MM.1S (cell line): ENCODE measurements around the gene ANAPC5.

Experiments
- DNase-seq: peaks from one replicate; pipeline ENCODE4 v3.0.0-alpha.2; 2015
- H2AFZ ChIP-seq: fragments of 300-600 bp; sonication (generic); 2 replicates; pipeline ENCODE4 v1.6.0; 2016; ENCODE audit warnings: antibody characterized with exemption, low read length
- H3F3A ChIP-seq: fragments of 300-600 bp; sonication (generic); 2 replicates; pipeline ENCODE4 v1.6.1; 2016; ENCODE audit warnings: mild to moderate bottlenecking, antibody characterized with exemption, low read length, moderate library complexity, mixed read lengths; ENCODE audit not compliant: insufficient read depth
- H3K27ac ChIP-seq: fragments of 300-600 bp; sonication (generic); 2 replicates; pipeline ENCODE4 v1.5.1; 2016; ENCODE audit warnings: mild to moderate bottlenecking, low read length
- H3K27me3 ChIP-seq: fragments of 300-600 bp; sonication (generic); replicated peaks from 2 replicates; pipeline ENCODE4 v1.6.0; 2016; ENCODE audit warnings: low read length; ENCODE audit not compliant: insufficient read depth
- H3K36me3 ChIP-seq: fragments of 300-600 bp; sonication (generic); replicated peaks from 2 replicates; pipeline ENCODE4 v1.6.1; 2016; ENCODE audit warnings: mild to moderate bottlenecking, low read length, mixed read lengths; ENCODE audit not compliant: insufficient read depth
- H3K4me1 ChIP-seq: fragments of 300-600 bp; sonication (generic); 2 replicates; pipeline ENCODE4 v1.6.1; 2016; ENCODE audit warnings: low read length, mixed read lengths
- H3K4me2 ChIP-seq: fragments of 300-600 bp; sonication (generic); 2 replicates; pipeline ENCODE4 v1.6.0; 2016; ENCODE audit warnings: low read depth, low read length
- H3K4me3 ChIP-seq: fragments of 300-600 bp; sonication (generic); 2 replicates; pipeline ENCODE4 v1.5.1; 2016; ENCODE audit warnings: low read length, mixed read lengths
- H3K79me2 ChIP-seq: fragments of 300-600 bp; sonication (generic); 2 replicates; pipeline ENCODE4 v1.6.1; 2016; ENCODE audit warnings: mixed run types, low read length, mixed read lengths
- H3K9ac ChIP-seq: fragments of 300-600 bp; sonication (generic); 2 replicates; pipeline ENCODE4 v1.6.1; 2016; ENCODE audit warnings: low read length, mixed read lengths
- H3K9me2 ChIP-seq: fragments of 300-600 bp; sonication (generic); replicated peaks from 2 replicates; pipeline ENCODE4 v1.6.1; 2016; ENCODE audit warnings: mild to moderate bottlenecking, low read length, mixed read lengths; ENCODE audit not compliant: insufficient read depth
- H3K9me3 ChIP-seq: fragments of 300-600 bp; sonication (generic); replicated peaks from 2 replicates; pipeline ENCODE4 v1.6.1; 2016; ENCODE audit warnings: mild to moderate bottlenecking, low read length, mixed read lengths; ENCODE audit not compliant: insufficient read depth
- H4K20me1 ChIP-seq: fragments of 300-600 bp; sonication (generic); 2 replicates; pipeline ENCODE4 v1.6.1; 2016; ENCODE audit warnings: mild to moderate bottlenecking, low read length, moderate library complexity, mixed read lengths; ENCODE audit not compliant: insufficient read depth
- CTCF ChIP-seq: fragments of 300-600 bp; sonication (generic); IDR thresholded peaks from 2 replicates; pipeline ENCODE4 v1.5.1; 2016; ENCODE audit warnings: antibody characterized with exemption, low read length, mixed read lengths
- EZH2 ChIP-seq: fragments of 300-600 bp; sonication (generic); optimal IDR thresholded peaks from 2 replicates; pipeline ENCODE3; 2017; ENCODE audit warnings: low read depth, mild to moderate bottlenecking, antibody characterized with exemption, low read length, mixed read lengths
- EZH2phosphoT487 ChIP-seq: fragments of 300-600 bp; sonication (generic); IDR thresholded peaks from 2 replicates; pipeline ENCODE4 v1.6.1; 2018; ENCODE audit warnings: antibody characterized with exemption, low read length

The ANAPC5 gene

GRCh38 chr12:121263206-121263935 lies 88.8 kb downstream of the ANAPC5 start:
- TF ChIP-seq CTCF (no peak), EZH2 (no peak), EZH2phosphoT487 (no peak)
- Histone ChIP-seq H3K9me3 (no peaks in the 10 kb centered on the region), H3K9ac (no peak overlapping the region), H3K27me3 (no peaks in the 10 kb centered on the region), H3K36me3 (no peaks in the 10 kb centered on the region), H3K9me2 (no peaks in the 10 kb centered on the region), H4K20me1 (no peaks in the 10 kb centered on the region), H3K4me2 (no peak overlapping the region), H3K4me1 (no peaks in the 10 kb centered on the region), H3F3A (no peaks in the 10 kb centered on the region), H2AFZ (no peak overlapping the region), H3K79me2 (no peaks in the 10 kb centered on the region), H3K27ac (no peak overlapping the region), H3K4me3 (no peak overlapping the region)
- no peak for DNase-seq

- Histone ChIP-seq H2AFZ (no peak overlapping the region), H3F3A (no peaks in the 10 kb centered on the region), H4K20me1 (no peaks in the 10 kb centered on the region), H3K4me2 (no peak overlapping the region), H3K27ac (no peak overlapping the region), H3K27me3 (no peaks in the 10 kb centered on the region), H3K9me3 (no peaks in the 10 kb centered on the region), H3K79me2 (no peaks in the 10 kb centered on the region), H3K4me1 (no peaks in the 10 kb centered on the region), H3K36me3 (no peaks in the 10 kb centered on the region), H3K9me2 (no peaks in the 10 kb centered on the region), H3K9ac (no peak overlapping the region), H3K4me3 (no peak overlapping the region)
- TF ChIP-seq EZH2: no peak
- no peak for DNase-seq
Observed at GRCh38 chr12:121261398-121261797, 90.8 kb downstream of the ANAPC5 start.

GRCh38 chr12:121260091-121260490 lies 92.1 kb downstream of the ANAPC5 start:
- no peaks in the 10 kb centered on the region for H3K9me3 ChIP-seq
- no peak overlapping the region for H2AFZ ChIP-seq
- no peak overlapping the region for H3K4me3 ChIP-seq
- H3K4me1 ChIP-seq: no peaks in the 10 kb centered on the region
- H3K4me2 ChIP-seq: no peak overlapping the region
- no peaks in the 10 kb centered on the region for H3K36me3 ChIP-seq
- no peak for TF ChIP-seq EZH2
- no peak for TF ChIP-seq CTCF
- TF ChIP-seq EZH2phosphoT487: no peak
- no peak for DNase-seq
- no peaks in the 10 kb centered on the region for H4K20me1 ChIP-seq
- no peaks in the 10 kb centered on the region for H3K79me2 ChIP-seq
- no peaks in the 10 kb centered on the region for H3K27me3 ChIP-seq
- no peaks in the 10 kb centered on the region for H3K9me2 ChIP-seq
- H3K9ac ChIP-seq: no peak overlapping the region
- no peak overlapping the region for H3K27ac ChIP-seq
- H3F3A ChIP-seq: no peaks in the 10 kb centered on the region

- Histone ChIP-seq H3K79me2 (no peaks in the 10 kb centered on the region), H3K9ac (no peak overlapping the region), H3K4me1 (no peaks in the 10 kb centered on the region), H3K9me3 (no peaks in the 10 kb centered on the region), H3K9me2 (no peaks in the 10 kb centered on the region), H3K36me3 (no peaks in the 10 kb centered on the region), H3K27ac (no peak overlapping the region), H3K4me3 (no peak overlapping the region), H2AFZ (no peak overlapping the region), H3F3A (no peaks in the 10 kb centered on the region), H3K4me2 (no peak overlapping the region), H3K27me3 (no peaks in the 10 kb centered on the region), H4K20me1 (no peaks in the 10 kb centered on the region)
- TF ChIP-seq EZH2phosphoT487 (no peak), CTCF (no peak), EZH2 (no peak)
- DNase-seq: no peak
Observed at GRCh38 chr12:121259074-121259473, 93.1 kb downstream of the ANAPC5 start.
